ENCODE measurements around the gene ITIH3. TPM values are rescaled to one million over a fixed set of nuclear protein-coding genes. Genes with fewer than 3 reads are reported as not detected.

ITIH3 gene
- polyA plus RNA-seq, 1 of the 3 experiments (the other 2 are of a cell fraction), result 4.3 TPM

- Histone ChIP-seq H3K79me2 (ENCODE audit: insufficient read depth) (no peaks in the 10 kb centered on the region), H3K4me1 (ENCODE audit: control insufficient read depth in 1 of 2, insufficient read depth in 2 of 2, low read depth in 1 of 2, low read length in 1 of 2) (no peaks in the 10 kb centered on the region; a peak in 1 of 4 replicates), H3K9me3 (no peaks in the 10 kb centered on the region), H3K27ac (ENCODE audit: low read depth in 2 of 2, low read length in 1 of 2) (no peak overlapping the region), H3K9ac (no peak overlapping the region), H3K9me2 (no peaks in the 10 kb centered on the region), H3K4me2 (no peak overlapping the region), H4K20me1 (ENCODE audit: insufficient read depth) (no peaks in the 10 kb centered on the region), H3F3A (replicated peaks; ENCODE audit: insufficient read depth) (no peaks in the 10 kb centered on the region), H3K36me3 (replicated peaks in 1 of 2; ENCODE audit: control insufficient read depth in 1 of 2, insufficient read depth in 2 of 2, low read length in 1 of 2) (no peaks in the 10 kb centered on the region), H3K4me3 (ENCODE audit: low read depth in 2 of 2, low read length in 1 of 2) (no peak overlapping the region), H3K27me3 (ENCODE audit: insufficient read depth) (no peaks in the 10 kb centered on the region), H2AFZ (ENCODE audit: low read depth) (no peak overlapping the region)
- DNase-seq, result no peak
- CTCF ChIA-PET, result interaction anchor here (1.8 kb wide), 1 partner anchor 28 kb away, joined by 5 read pairs; no protein-coding TSS in a partner anchor
- TF ChIP-seq NRF1 (IDR thresholded peaks at IDR 0.05; ENCODE audit: low read depth, low read length) (no peak), GABPA (IDR thresholded peaks at IDR 0.05; ENCODE audit: low read depth) (no peak), MXI1 (IDR thresholded peaks at IDR 0.05; ENCODE audit: low read depth, low read length) (no peak), RCOR1 (IDR thresholded peaks at IDR 0.05; ENCODE audit: low read length) (no peak), IRF3 (IDR thresholded peaks at IDR 0.05; ENCODE audit: low read depth, low read length) (no peak), RFX5 (IDR thresholded peaks at IDR 0.05; ENCODE audit: low read length) (no peak), JUND (IDR thresholded peaks at IDR 0.05) (no peak), TCF12 (IDR thresholded peaks at IDR 0.05) (no peak), CTCF (IDR thresholded peaks at IDR 0.05) (no peak), RAD21 (IDR thresholded peaks at IDR 0.05; ENCODE audit: low read length) (no peak), RXRA (IDR thresholded peaks at IDR 0.05; ENCODE audit: borderline replicate concordance, low read depth) (no peak), TAF1 (IDR thresholded peaks at IDR 0.05; ENCODE audit: borderline replicate concordance, low read depth, low read length) (no peak), USF2 (IDR thresholded peaks at IDR 0.05; ENCODE audit: borderline replicate concordance, low read depth, low read length) (no peak), REST (IDR thresholded peaks at IDR 0.05; ENCODE audit: low read depth, low read length) (no peak), NFIC (IDR thresholded peaks at IDR 0.05; ENCODE audit: borderline replicate concordance) (no peak)
- POLR2A ChIA-PET, result no interaction called here
- WGBS (ENCODE audit: low lambda C conversion rate), result 91% methylated on average over 10 of the region's 10 CpGs
Observed at GRCh38 chr3:52817221-52817620, 22.6 kb downstream of the ITIH3 start.
